HG03066 (cell line): ENCODE data around the gene PCDHB6.
"Not testable (repeated sequence)": the region's sequence is repeated elsewhere in the genome, so short reads cannot be mapped to it uniquely, and the experiment has no call there.

Source experiments
- ATAC-seq: cut with Tn5 transposase; IDR thresholded peaks from one replicate; pipeline ENCODE4 v1.9.1; 2021; ENCODE audit warnings: low read depth; ENCODE audit not compliant: unreplicated experiment

Gene PCDHB6

DNA sequence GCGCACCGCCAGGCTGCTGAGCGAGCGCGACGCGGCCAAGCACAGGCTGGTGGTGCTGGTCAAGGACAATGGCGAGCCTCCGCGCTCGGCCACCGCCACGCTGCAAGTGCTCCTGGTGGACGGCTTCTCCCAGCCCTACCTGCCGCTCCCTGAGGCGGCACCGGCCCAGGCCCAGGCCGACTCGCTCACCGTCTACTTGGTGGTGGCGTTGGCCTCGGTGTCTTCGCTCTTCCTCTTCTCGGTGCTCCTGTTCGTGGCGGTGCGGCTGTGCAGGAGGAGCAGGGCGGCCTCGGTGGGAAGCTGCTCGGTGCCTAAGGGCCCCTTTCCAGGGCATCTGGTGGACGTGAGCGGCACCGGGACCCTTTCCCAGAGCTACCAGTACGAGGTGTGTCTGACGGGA, 51.8 kb downstream of the PCDHB6 start:
- ATAC-seq, result not testable (repeated sequence)
